Stomach smooth muscle (tissue), 2 donors: Measurements from ENCODE around the gene MAP1S.

Source experiments
- H3K27ac ChIP-seq: one replicate; pipeline ENCODE4 v1.7.0; 2013; ENCODE audit warnings: mild to moderate bottlenecking, low read length, inconsistent platforms
- H3K27me3 ChIP-seq, 2 donors: one replicate each; pipeline ENCODE4 v1.7.0; 2013; ENCODE audit warnings: low read length in 2 of 2; ENCODE audit not compliant: insufficient read depth in 2 of 2, control insufficient read depth in 1 of 2
- H3K36me3 ChIP-seq, 2 donors: one replicate each; pipeline ENCODE4 v1.7.0; 2013; ENCODE audit warnings: low read length in 2 of 2; ENCODE audit not compliant: control insufficient read depth in 2 of 2, insufficient read depth in 2 of 2
- H3K4me1 ChIP-seq: one replicate; pipeline ENCODE4 v1.7.0; 2013; ENCODE audit warnings: low read length; ENCODE audit not compliant: control insufficient read depth, insufficient read depth
- H3K4me3 ChIP-seq, 2 donors: one replicate each; pipeline ENCODE4 v1.7.0; 2013; ENCODE audit warnings: low read length in 2 of 2
- H3K9ac ChIP-seq, 2 donors: one replicate each; pipeline ENCODE4 v1.7.0; 2013; ENCODE audit warnings: low read length in 2 of 2, mild to moderate bottlenecking in 1 of 2
- H3K9me3 ChIP-seq, 2 donors: one replicate each; pipeline ENCODE4 v1.7.0; 2013; ENCODE audit warnings: low read length in 2 of 2; ENCODE audit not compliant: control insufficient read depth in 2 of 2
- donor health status: healthy.
- donor health status: Pancreatic carcinoma.

Gene MAP1S

GRCh38 chr19:17724655-17725054 lies 5.4 kb downstream of the MAP1S start:
- Histone ChIP-seq H3K36me3 (peaks cover 18 to 29% of the 10 kb centered on the region in 2 donors), H3K4me3 (no peak overlapping the region), H3K27me3 (no peaks in the 10 kb centered on the region)

GRCh38 chr19:17725422-17726078 lies 6.3 kb downstream of the MAP1S start:
- Histone ChIP-seq H3K4me3 (no peak overlapping the region), H3K27ac (no peak overlapping the region), H3K9me3 (no peaks in the 10 kb centered on the region), H3K4me1 (peaks cover 14% of the 10 kb centered on the region), H3K9ac (no peak overlapping the region), H3K36me3 (peaks cover 20 to 29% of the 10 kb centered on the region in 2 donors), H3K27me3 (no peaks in the 10 kb centered on the region)

More at GRCh38 chr19:17724655-17725054, 5.4 kb downstream of the MAP1S start:
- Histone ChIP-seq H3K9ac (no peak overlapping the region), H3K9me3 (no peaks in the 10 kb centered on the region), H3K4me1 (peaks cover 21% of the 10 kb centered on the region), H3K27ac (no peak overlapping the region)

DNA sequence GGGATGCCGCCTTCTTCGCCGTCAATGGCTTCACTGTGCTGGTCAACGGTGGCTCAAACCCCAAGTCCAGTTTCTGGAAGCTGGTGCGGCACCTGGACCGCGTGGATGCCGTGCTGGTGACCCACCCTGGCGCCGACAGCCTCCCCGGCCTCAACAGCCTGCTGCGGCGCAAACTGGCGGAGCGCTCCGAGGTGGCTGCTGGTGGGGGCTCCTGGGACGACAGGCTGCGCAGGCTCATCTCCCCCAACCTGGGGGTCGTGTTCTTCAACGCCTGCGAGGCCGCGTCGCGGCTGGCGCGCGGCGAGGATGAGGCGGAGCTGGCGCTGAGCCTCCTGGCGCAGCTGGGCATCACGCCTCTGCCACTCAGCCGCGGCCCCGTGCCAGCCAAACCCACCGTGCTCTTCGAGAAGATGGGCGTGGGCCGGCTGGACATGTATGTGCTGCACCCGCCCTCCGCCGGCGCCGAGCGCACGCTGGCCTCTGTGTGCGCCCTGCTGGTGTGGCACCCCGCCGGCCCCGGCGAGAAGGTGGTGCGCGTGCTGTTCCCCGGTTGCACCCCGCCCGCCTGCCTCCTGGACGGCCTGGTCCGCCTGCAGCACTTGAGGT lies 7.0 kb downstream of the MAP1S start:
- H3K9me3 ChIP-seq, result no peaks in the 10 kb centered on the region
- no peak overlapping the region for H3K9ac ChIP-seq
- no peak overlapping the region for H3K4me3 ChIP-seq
- H3K27ac ChIP-seq, result no peak overlapping the region
- no peaks in the 10 kb centered on the region for H3K27me3 ChIP-seq
- H3K4me1 ChIP-seq, result peaks cover 8% of the 10 kb centered on the region
- peaks cover 20 to 32% of the 10 kb centered on the region in 2 donors for H3K36me3 ChIP-seq

- H3K36me3 ChIP-seq, result peaks cover 21 to 31% of the 10 kb centered on the region in 2 donors
- no peak overlapping the region for H3K4me3 ChIP-seq
- no peaks in the 10 kb centered on the region for H3K4me1 ChIP-seq
- H3K9ac ChIP-seq, result no peak overlapping the region
- H3K27me3 ChIP-seq, result no peaks in the 10 kb centered on the region
- no peaks in the 10 kb centered on the region for H3K9me3 ChIP-seq
- no peak overlapping the region for H3K27ac ChIP-seq
Observed at GRCh38 chr19:17726964-17727773, 7.9 kb downstream of the MAP1S start.

DNA sequence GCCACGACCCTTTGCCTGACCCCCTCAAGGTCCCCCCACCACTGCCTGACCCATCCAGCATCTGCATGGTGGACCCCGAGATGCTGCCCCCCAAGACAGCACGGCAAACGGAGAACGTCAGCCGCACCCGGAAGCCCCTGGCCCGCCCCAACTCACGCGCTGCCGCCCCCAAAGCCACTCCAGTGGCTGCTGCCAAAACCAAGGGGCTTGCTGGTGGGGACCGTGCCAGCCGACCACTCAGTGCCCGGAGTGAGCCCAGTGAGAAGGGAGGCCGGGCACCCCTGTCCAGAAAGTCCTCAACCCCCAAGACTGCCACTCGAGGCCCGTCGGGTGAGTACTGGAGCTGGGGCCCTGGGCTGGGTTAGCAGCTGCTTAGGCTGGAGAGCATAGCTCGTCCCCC lies 8.6 kb downstream of the MAP1S start:
- Histone ChIP-seq H3K4me1 (no peaks in the 10 kb centered on the region), H3K9me3 (no peaks in the 10 kb centered on the region)

GRCh38 chr19:17733127-17733526 lies 13.8 kb downstream of the MAP1S start:
- Histone ChIP-seq H3K27me3 (no peaks in the 10 kb centered on the region), H3K36me3 (peaks cover 26 to 28% of the 10 kb centered on the region in 2 donors), H3K27ac (no peak overlapping the region), H3K9ac (no peak overlapping the region), H3K9me3 (no peaks in the 10 kb centered on the region), H3K4me3 (no peak overlapping the region), H3K4me1 (no peaks in the 10 kb centered on the region)

More for the DNA sequence above, 8.6 kb downstream of the MAP1S start:
- Histone ChIP-seq H3K36me3 (peaks cover 24 to 31% of the 10 kb centered on the region in 2 donors), H3K4me3 (no peak overlapping the region), H3K27me3 (no peaks in the 10 kb centered on the region), H3K9ac (no peak overlapping the region), H3K27ac (no peak overlapping the region)

DNA sequence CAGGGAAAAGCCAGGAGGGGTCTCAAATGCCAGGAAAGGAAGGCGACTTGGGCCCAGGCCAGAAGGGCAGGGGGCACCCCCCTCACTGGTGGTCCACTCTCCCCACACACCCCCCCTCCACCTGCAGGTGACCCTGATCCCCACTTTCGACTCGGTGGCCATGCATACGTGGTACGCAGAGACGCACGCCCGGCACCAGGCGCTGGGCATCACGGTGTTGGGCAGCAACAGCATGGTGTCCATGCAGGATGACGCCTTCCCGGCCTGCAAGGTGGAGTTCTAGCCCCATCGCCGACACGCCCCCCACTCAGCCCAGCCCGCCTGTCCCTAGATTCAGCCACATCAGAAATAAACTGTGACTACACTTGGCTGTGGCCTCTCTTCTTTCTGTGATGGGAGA lies 14.9 kb downstream of the MAP1S start:
- Histone ChIP-seq H3K36me3 (peaks cover 23 to 24% of the 10 kb centered on the region in 2 donors), H3K4me3 (no peak overlapping the region), H3K9ac (no peak overlapping the region), H3K9me3 (no peaks in the 10 kb centered on the region), H3K4me1 (no peaks in the 10 kb centered on the region), H3K27me3 (no peaks in the 10 kb centered on the region), H3K27ac (no peak overlapping the region)

- H3K4me1 ChIP-seq, result no peaks in the 10 kb centered on the region
- peaks cover 19 to 22% of the 10 kb centered on the region in 2 donors for H3K36me3 ChIP-seq
- no peaks in the 10 kb centered on the region for H3K27me3 ChIP-seq
- H3K4me3 ChIP-seq, result no peak overlapping the region
- no peak overlapping the region for H3K27ac ChIP-seq
- H3K9ac ChIP-seq, result no peak overlapping the region
- no peaks in the 10 kb centered on the region for H3K9me3 ChIP-seq
Observed at GRCh38 chr19:17735410-17735809, 16.1 kb downstream of the MAP1S start.

DNA sequence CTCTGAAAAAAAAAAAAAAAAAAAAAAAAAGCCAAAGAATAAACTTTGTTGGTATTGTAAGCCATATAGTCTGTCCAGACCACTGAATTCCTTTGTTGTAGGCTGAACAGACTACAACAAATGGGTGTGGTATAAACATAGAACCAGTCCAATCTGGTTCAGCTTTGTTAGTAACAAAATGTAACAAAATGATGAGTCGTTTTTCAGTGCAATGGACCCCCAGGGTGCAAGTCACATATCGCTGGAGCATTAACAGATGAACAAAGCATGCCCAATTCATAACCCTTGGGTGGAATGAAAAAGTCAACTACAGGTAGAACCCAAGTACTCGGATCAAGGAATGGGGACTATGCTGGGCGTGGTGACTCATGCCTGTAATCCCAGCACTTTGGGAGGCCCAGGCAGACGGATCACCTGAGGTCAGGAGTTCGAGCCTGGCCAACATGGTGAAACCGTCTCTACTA lies 18.4 kb downstream of the MAP1S start:
- H3K4me1 ChIP-seq, result no peaks in the 10 kb centered on the region
- peaks cover 15 to 18% of the 10 kb centered on the region in 2 donors for H3K36me3 ChIP-seq
- H3K4me3 ChIP-seq, result no peak overlapping the region
- H3K27me3 ChIP-seq, result peaks cover 0 to 2% of the 10 kb centered on the region in 2 donors
- H3K27ac ChIP-seq, result no peak overlapping the region
- no peaks in the 10 kb centered on the region for H3K9me3 ChIP-seq
- H3K9ac ChIP-seq, result no peak overlapping the region

- Histone ChIP-seq H3K9ac (no peak overlapping the region), H3K36me3 (peaks cover 5 to 7% of the 10 kb centered on the region in 2 donors), H3K9me3 (no peaks in the 10 kb centered on the region), H3K27me3 (peaks cover 0 to 2% of the 10 kb centered on the region in 2 donors), H3K4me1 (no peaks in the 10 kb centered on the region), H3K27ac (no peak overlapping the region), H3K4me3 (no peak overlapping the region)
Observed at GRCh38 chr19:17739121-17739875, 20.0 kb downstream of the MAP1S start.
